ENCODE measurements around the gene SLC47A2.

The SLC47A2 gene

GRCh38 chr17:19727501-19728078, 11.2 kb upstream of the SLC47A2 start:
- Mint-ChIP-seq H3K9me3 (no peaks in the 10 kb centered on the region), H3K4me1 (ENCODE audit: low read depth in 2 of 2) (peaks cover 0 to 16% of the 10 kb centered on the region in 2 donors), H3K27ac (peak overlapping the region in 1 of 2 donors; percentile 46)

GRCh38 chr17:19726631-19727376, 10.4 kb upstream of the SLC47A2 start:
- Mint-ChIP-seq H3K36me3 (ENCODE audit: insufficient read depth) (peaks cover 6% of the 10 kb centered on the region), H3K4me1 (ENCODE audit: low read depth in 2 of 2) (peaks cover 0 to 16% of the 10 kb centered on the region in 2 donors), H3K4me3 (no peak overlapping the region), H3K27ac (peak overlapping the region in 1 of 2 donors; percentile 46), H3K27me3 (no peaks in the 10 kb centered on the region), H3K9me3 (no peaks in the 10 kb centered on the region)
- DNase-seq (no peak), ATAC-seq (replicated peaks) (no peak)

More at GRCh38 chr17:19727501-19728078, 11.2 kb upstream of the SLC47A2 start:
- DNase-seq = no peak
- ATAC-seq (replicated peaks) = no peak
- Mint-ChIP-seq H3K4me3 (no peak overlapping the region), H3K36me3 (ENCODE audit: insufficient read depth) (peaks cover 6% of the 10 kb centered on the region), H3K27me3 (no peaks in the 10 kb centered on the region)

- H3K36me3 Mint-ChIP-seq (ENCODE audit: insufficient read depth) = peaks cover 6% of the 10 kb centered on the region
- ATAC-seq (replicated peaks) = no peak
- H3K4me3 Mint-ChIP-seq = peak overlapping the region; percentile 74 to 84
- DNase-seq = no peak
- H3K4me1 Mint-ChIP-seq (ENCODE audit: low read depth in 2 of 2) = peaks cover 0 to 16% of the 10 kb centered on the region in 2 donors
- H3K9me3 Mint-ChIP-seq = no peaks in the 10 kb centered on the region
- peak overlapping the region in 1 of 2 donors; percentile 62 for H3K27ac Mint-ChIP-seq
- H3K27me3 Mint-ChIP-seq = peaks cover 7 to 9% of the 10 kb centered on the region in 2 donors
Observed at GRCh38 chr17:19725486-19725885, 9.1 kb upstream of the SLC47A2 start.

GRCh38 chr17:19724501-19725420, 8.4 kb upstream of the SLC47A2 start:
- peak overlapping the region in 1 of 2 donors; percentile 62 for H3K27ac Mint-ChIP-seq
- H3K9me3 Mint-ChIP-seq = no peaks in the 10 kb centered on the region
- peak overlapping the region; percentile 74 to 84 for H3K4me3 Mint-ChIP-seq
- peaks cover 0 to 18% of the 10 kb centered on the region in 2 donors for H3K4me1 Mint-ChIP-seq (ENCODE audit: low read depth in 2 of 2)
- peaks cover 13 to 17% of the 10 kb centered on the region in 2 donors for H3K27me3 Mint-ChIP-seq
- DNase-seq (peak in 2 of 3 experiments; percentile 32 to 34), ATAC-seq (replicated peaks) (peak; percentile 89)
- H3K36me3 Mint-ChIP-seq (ENCODE audit: insufficient read depth) = peaks cover 6% of the 10 kb centered on the region

- ATAC-seq (replicated peaks) (no peak), DNase-seq (no peak)
- peaks cover 15 to 25% of the 10 kb centered on the region in 2 donors for H3K27me3 Mint-ChIP-seq
- peaks cover 6% of the 10 kb centered on the region for H3K36me3 Mint-ChIP-seq (ENCODE audit: insufficient read depth)
- peak overlapping the region in 1 of 2 donors; percentile 62 for H3K27ac Mint-ChIP-seq
- H3K4me3 Mint-ChIP-seq = peak overlapping the region; percentile 74 to 84
- H3K9me3 Mint-ChIP-seq = no peaks in the 10 kb centered on the region
- H3K4me1 Mint-ChIP-seq (ENCODE audit: low read depth in 2 of 2) = peaks cover 0 to 18% of the 10 kb centered on the region in 2 donors
Observed at GRCh38 chr17:19723964-19724363, 7.6 kb upstream of the SLC47A2 start.

- peaks cover 0 to 18% of the 10 kb centered on the region in 2 donors for H3K4me1 Mint-ChIP-seq (ENCODE audit: low read depth in 2 of 2)
- H3K36me3 Mint-ChIP-seq (ENCODE audit: insufficient read depth) = peaks cover 6% of the 10 kb centered on the region
- no peaks in the 10 kb centered on the region for H3K9me3 Mint-ChIP-seq
- peak overlapping the region in 1 of 2 donors; percentile 25 for H3K27ac Mint-ChIP-seq
- H3K27me3 Mint-ChIP-seq = peaks cover 15 to 26% of the 10 kb centered on the region in 2 donors
- no peak for ATAC-seq (replicated peaks)
- H3K4me3 Mint-ChIP-seq = no peak overlapping the region
- no peak for DNase-seq
Observed at GRCh38 chr17:19720631-19721426, 4.4 kb upstream of the SLC47A2 start.

- peaks cover 6% of the 10 kb centered on the region for H3K36me3 Mint-ChIP-seq (ENCODE audit: insufficient read depth)
- H3K9me3 Mint-ChIP-seq = no peaks in the 10 kb centered on the region
- H3K27me3 Mint-ChIP-seq = peaks cover 15 to 26% of the 10 kb centered on the region in 2 donors
- DNase-seq = no peak
- ATAC-seq (replicated peaks) = no peak
- H3K4me3 Mint-ChIP-seq = no peak overlapping the region
- no peak overlapping the region for H3K27ac Mint-ChIP-seq
- H3K4me1 Mint-ChIP-seq (ENCODE audit: low read depth in 2 of 2) = peaks cover 0 to 11% of the 10 kb centered on the region in 2 donors
Observed at GRCh38 chr17:19720210-19720475, 3.8 kb upstream of the SLC47A2 start.

- no peak overlapping the region for H3K27ac Mint-ChIP-seq
- DNase-seq (no peak), ATAC-seq (replicated peaks) (no peak)
- peaks cover 0 to 8% of the 10 kb centered on the region in 2 donors for H3K4me1 Mint-ChIP-seq (ENCODE audit: low read depth in 2 of 2)
- H3K36me3 Mint-ChIP-seq (ENCODE audit: insufficient read depth) = peaks cover 6% of the 10 kb centered on the region
- peaks cover 15 to 26% of the 10 kb centered on the region in 2 donors for H3K27me3 Mint-ChIP-seq
- no peaks in the 10 kb centered on the region for H3K9me3 Mint-ChIP-seq
- H3K4me3 Mint-ChIP-seq = no peak overlapping the region
Observed at GRCh38 chr17:19719355-19720209, 3.2 kb upstream of the SLC47A2 start.

GRCh38 chr17:19718613-19719354, 2.4 kb upstream of the SLC47A2 start:
- Mint-ChIP-seq H3K4me1 (ENCODE audit: low read depth in 2 of 2) (peaks cover 0 to 2% of the 10 kb centered on the region in 2 donors), H3K27me3 (peaks cover 15 to 26% of the 10 kb centered on the region in 2 donors), H3K27ac (no peak overlapping the region), H3K9me3 (no peaks in the 10 kb centered on the region), H3K36me3 (ENCODE audit: insufficient read depth) (peaks cover under 1% of the 10 kb centered on the region), H3K4me3 (no peak overlapping the region)
- no peak for ATAC-seq (replicated peaks)
- DNase-seq = no peak

GRCh38 chr17:19718041-19718612, 1.7 kb upstream of the SLC47A2 start:
- Mint-ChIP-seq H3K4me3 (no peak overlapping the region), H3K4me1 (ENCODE audit: low read depth in 2 of 2) (peaks cover 0 to 2% of the 10 kb centered on the region in 2 donors), H3K9me3 (no peaks in the 10 kb centered on the region), H3K27me3 (peaks cover 15 to 26% of the 10 kb centered on the region in 2 donors), H3K27ac (no peak overlapping the region), H3K36me3 (ENCODE audit: insufficient read depth) (no peaks in the 10 kb centered on the region)
- ATAC-seq (replicated peaks) (no peak), DNase-seq (no peak)

GRCh38 chr17:19717411-19717908, 1.1 kb upstream of the SLC47A2 start:
- ATAC-seq (replicated peaks) (no peak), DNase-seq (no peak)
- Mint-ChIP-seq H3K36me3 (ENCODE audit: insufficient read depth) (no peaks in the 10 kb centered on the region), H3K4me3 (no peak overlapping the region), H3K27ac (no peak overlapping the region), H3K9me3 (no peaks in the 10 kb centered on the region), H3K27me3 (peaks cover 15 to 26% of the 10 kb centered on the region in 2 donors), H3K4me1 (ENCODE audit: low read depth in 2 of 2) (peaks cover 0 to 2% of the 10 kb centered on the region in 2 donors)
